Mucosa of descending colon (tissue), 3 donors: ENCODE data around the gene THPO. TPM values are rescaled to one million over a fixed set of nuclear protein-coding genes. Genes with fewer than 3 reads are reported as not detected.

Experiments
- ATAC-seq: fragments of 200-7000 bp; cut with Tn5 transposase; one replicate; pipeline ENCODE4 v1.9.1; 2020; ENCODE audit warnings: mild to moderate bottlenecking, moderate library complexity
- DNase-seq, 3 donors: peaks; one replicate each; pipeline ENCODE4 v3.0.0-alpha.2; 2020
- H3K36me3 ChIP-seq: fragments of 200-600 bp; one replicate; pipeline ENCODE4 v1.8.0; 2021; ENCODE audit warnings: low read depth, mild to moderate bottlenecking
- H3K4me1 ChIP-seq: fragments of 200-600 bp; one replicate; pipeline ENCODE4 v1.8.0; 2021; ENCODE audit warnings: low read depth, mild to moderate bottlenecking
- H3K4me3 ChIP-seq: fragments of 200-600 bp; one replicate; pipeline ENCODE4 v1.8.0; 2021; ENCODE audit warnings: mild to moderate bottlenecking
- H3K9me3 ChIP-seq: fragments of 200-600 bp; one replicate; pipeline ENCODE4 v1.8.0; 2021; ENCODE audit warnings: mild to moderate bottlenecking
- intact Hi-C, 2 donors: fragments of 100-400 bp; cut with DNase I in 1 of 2; cut with micrococcal nuclease in 1 of 2; formaldehyde crosslinking; loops; one replicate each; pipeline versions ENCODE4 v1.11.0 to v1.11.1; 2022; cut with DNase I, micrococcal nuclease
- total RNA-seq, 3 donors: library from RNA; stranded (reverse); fragmentation: NEBNext Ultra II Directional in 2 of 3; extraction: Animal tissue kit (Norgen Biotek cat#: 25700) in 2 of 3; gene quantifications; one replicate each; pipeline versions ENCODE4 v1.2.1 to v1.2.4, GENCODE V29; 2021 to 2023
- TF ChIP-seq, protein P1 (sequence below): fragments of 200-600 bp; IDR thresholded peaks from one replicate; pipeline ENCODE4 v1.8.0; 2022; ENCODE audit warnings: antibody characterized with exemption, mild to moderate bottlenecking
- donor health status: DM: no; HTN: no; CAD: no; lungs with moderate emphysema.
- donor health status: DM: no; HTN: no; CAD: no.
- donor health status: DM: no; HTN: yes; CAD: no.

THPO gene
- total RNA-seq, 3 donors from 2014 or later = 0.14 to 0.63 TPM; not detected in 1

DNA sequence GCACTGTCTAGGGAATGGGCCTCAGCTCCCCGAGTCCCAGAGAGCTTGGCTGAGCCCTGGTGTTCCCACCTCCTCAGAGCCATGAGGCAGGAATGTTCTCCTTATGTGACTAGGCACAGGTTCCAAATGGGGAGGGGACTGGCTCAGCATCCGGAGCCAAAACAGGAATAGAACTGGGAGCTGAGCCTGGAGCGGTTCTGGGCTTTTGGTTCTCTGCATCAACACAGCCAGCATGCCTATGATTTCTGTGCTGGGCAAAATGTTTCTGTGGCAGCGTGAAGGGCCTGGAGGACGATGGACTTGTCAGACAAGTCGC, 40.6 kb downstream of the THPO start, which contains the start of gene FAM131A:
FAM131A (plus strand) TSS at position 202 of the 316 bp plus-strand sequence; CDS start at position 233, 31 bp downstream.
- TF ChIP-seq, protein P1, sequence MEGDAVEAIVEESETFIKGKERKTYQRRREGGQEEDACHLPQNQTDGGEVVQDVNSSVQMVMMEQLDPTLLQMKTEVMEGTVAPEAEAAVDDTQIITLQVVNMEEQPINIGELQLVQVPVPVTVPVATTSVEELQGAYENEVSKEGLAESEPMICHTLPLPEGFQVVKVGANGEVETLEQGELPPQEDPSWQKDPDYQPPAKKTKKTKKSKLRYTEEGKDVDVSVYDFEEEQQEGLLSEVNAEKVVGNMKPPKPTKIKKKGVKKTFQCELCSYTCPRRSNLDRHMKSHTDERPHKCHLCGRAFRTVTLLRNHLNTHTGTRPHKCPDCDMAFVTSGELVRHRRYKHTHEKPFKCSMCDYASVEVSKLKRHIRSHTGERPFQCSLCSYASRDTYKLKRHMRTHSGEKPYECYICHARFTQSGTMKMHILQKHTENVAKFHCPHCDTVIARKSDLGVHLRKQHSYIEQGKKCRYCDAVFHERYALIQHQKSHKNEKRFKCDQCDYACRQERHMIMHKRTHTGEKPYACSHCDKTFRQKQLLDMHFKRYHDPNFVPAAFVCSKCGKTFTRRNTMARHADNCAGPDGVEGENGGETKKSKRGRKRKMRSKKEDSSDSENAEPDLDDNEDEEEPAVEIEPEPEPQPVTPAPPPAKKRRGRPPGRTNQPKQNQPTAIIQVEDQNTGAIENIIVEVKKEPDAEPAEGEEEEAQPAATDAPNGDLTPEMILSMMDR = no peak
- DNase-seq (peak in 1 of 3 donors; percentile 42), ATAC-seq (no peak)
- Histone ChIP-seq H3K4me1 (peaks cover 17% of the 10 kb centered on the region), H3K36me3 (peaks cover 4% of the 10 kb centered on the region), H3K4me3 (peak within 1 kb of the TSS; percentile 46), H3K9me3 (no peaks in the 10 kb centered on the region)
- intact Hi-C loops = no loop called here

DNA sequence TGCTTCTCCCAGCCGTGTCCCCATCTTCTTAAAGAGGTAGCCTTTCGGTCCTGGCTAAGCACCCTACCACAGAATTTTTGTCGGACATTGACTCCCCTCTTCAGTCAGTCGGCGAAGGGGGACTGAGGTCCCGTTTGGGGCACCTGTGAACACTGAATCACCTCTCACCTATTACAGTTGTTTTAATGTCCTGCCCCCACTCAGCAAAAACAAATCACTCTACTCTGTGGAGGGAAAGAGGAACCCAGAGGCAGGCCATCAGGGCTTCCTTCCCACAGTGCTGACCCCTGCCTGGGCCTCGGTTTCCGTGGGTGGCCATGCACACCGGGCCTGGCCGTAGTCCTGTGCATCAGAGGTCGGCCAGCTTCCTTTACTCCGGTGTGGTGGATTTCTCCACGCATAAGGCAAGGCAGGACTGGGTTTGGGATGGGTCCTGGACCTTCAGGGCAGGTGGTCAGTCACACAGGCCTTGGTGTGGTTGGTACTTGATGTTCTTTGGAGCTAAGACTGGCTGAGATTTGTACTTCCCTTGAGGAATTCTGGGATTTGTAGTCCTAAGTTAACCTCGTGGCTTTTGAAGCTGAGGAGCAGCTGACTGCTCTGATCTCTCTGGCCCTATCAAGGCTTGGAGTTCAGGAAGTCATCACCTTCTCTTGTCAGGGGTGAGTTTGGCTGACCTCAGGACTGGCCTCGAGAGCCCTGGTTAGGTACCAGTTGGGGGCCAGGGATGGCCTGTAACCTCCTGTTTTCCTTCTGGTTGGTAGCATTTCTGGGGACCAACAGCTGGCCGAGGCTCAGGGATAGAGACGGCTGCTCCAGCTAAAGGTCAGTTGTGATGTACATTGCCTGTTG, 41.2 kb downstream of the THPO start:
- H3K36me3 ChIP-seq = peaks cover 8% of the 10 kb centered on the region
- peak; percentile 27 for ATAC-seq
- DNase-seq = peak in 2 of 3 donors; percentile 50 to 55
- peak overlapping the region; percentile 46 for H3K4me3 ChIP-seq
- TF ChIP-seq, protein P1 = no peak
- intact Hi-C loops = no loop called here
- peaks cover 17% of the 10 kb centered on the region for H3K4me1 ChIP-seq
- H3K9me3 ChIP-seq = no peaks in the 10 kb centered on the region

DNA sequence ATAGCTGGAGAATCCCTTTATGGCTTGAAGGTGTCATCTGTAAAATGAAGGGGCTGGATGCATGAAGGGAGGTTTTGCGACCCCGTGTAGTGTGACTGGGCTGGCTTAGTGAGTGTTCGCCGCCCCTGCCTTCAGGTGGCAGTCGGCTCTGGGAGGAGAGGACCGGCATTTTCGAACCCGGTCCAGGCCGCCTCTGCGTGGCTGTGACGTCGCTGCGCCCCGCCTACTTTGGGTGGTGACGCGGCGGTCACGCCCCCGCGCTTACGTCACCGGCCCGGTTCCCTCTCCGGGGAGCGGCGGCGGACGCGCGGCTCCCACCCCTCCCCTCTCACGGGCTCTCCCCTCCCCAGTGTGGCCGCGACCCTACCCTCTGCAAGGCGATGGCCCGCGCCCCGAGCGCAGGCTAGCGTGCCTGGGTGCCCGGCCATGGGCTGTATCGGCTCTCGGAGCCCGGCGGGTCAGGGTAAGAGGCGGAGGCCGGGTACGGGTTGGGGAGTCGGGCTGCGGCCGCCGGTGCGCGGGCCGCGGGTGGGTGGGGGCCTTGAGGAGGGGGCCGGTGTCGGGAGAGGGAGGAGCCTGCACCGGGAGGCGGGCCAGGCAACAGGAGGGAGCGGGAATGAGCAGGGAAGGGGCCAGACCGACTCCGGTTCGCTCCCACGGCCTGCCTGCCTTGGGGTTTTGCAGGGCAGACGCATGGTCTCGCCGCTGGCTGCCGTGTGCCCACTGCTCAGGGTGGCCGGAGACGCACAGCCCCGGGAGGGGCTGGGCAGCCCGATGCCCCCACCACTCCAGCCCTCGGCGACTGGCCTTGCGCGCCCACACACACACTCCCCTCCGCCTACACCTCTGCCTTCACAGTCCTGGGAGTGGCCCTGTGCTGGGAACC, 42.1 kb downstream of the THPO start:
- ATAC-seq = peak; percentile 91
- Histone ChIP-seq H3K4me1 (peaks cover 17% of the 10 kb centered on the region), H3K9me3 (no peaks in the 10 kb centered on the region), H3K4me3 (peak overlapping the region; percentile 46), H3K36me3 (peaks cover 17% of the 10 kb centered on the region)
- peak; percentile 89 to 95 (median 94) for DNase-seq
- TF ChIP-seq, protein P1 = no peak
- intact Hi-C loops = no loop called here

DNA sequence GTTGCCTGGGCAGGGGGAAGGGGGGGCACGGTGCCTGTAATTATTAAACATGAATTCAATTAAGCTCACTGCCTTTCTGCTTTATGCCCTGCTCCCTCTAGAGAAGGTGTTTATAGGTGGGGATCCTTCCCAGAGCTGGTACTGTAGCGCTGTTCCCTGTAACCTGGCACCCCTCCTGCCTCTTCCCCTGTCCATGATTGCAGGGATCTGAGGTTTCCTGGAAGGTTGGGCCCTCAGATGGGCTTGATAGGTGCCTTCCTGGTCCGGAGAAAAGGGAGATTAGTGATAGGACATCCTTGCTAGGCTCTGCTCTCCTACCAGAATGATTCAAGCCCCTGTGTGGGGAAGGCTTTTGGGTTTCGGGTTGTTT, 42.7 kb downstream of the THPO start:
- ATAC-seq (peak; percentile 3), DNase-seq (peak in 1 of 3 donors; percentile 29)
- Histone ChIP-seq H3K4me1 (peaks cover 17% of the 10 kb centered on the region), H3K4me3 (no peak overlapping the region), H3K36me3 (peaks cover 20% of the 10 kb centered on the region), H3K9me3 (no peaks in the 10 kb centered on the region)
- TF ChIP-seq, protein P1 = no peak
- intact Hi-C loops = no loop called here

DNA sequence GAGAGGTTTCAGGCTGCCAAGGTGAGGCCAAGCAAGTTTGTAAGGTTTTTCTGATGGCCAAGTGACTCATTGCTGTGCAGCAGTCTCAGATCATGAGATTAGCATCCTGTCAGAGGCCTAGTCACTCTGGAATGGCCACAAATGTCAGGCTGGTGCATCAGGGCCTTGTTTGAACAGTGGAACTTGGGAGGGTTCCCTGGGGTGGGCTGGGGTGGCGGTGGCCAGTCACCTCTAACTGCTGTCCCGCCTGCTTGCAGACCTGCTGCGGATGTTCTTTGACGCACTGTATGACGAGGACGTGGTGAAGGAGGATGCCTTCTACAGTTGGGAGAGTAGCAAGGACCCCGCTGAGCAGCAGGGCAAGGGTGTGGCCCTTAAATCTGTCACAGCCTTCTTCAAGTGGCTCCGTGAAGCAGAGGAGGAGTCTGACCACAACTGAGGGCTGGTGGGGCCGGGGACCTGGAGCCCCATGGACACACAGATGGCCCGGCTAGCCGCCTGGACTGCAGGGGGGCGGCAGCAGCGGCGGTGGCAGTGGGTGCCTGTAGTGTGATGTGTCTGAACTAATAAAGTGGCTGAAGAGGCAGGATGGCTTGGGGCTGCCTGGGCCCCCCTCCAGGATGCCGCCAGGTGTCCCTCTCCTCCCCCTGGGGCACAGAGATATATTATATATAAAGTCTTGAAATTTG, 43.4 kb downstream of the THPO start:
- TF ChIP-seq, protein P1 = no peak
- Histone ChIP-seq H3K4me1 (peaks cover 17% of the 10 kb centered on the region), H3K9me3 (no peaks in the 10 kb centered on the region), H3K4me3 (no peak overlapping the region), H3K36me3 (peaks cover 21% of the 10 kb centered on the region)
- intact Hi-C loops = no loop called here
- DNase-seq = peak in 2 of 3 donors; percentile 50 to 57
- no peak for ATAC-seq
